HCT116 (cell line): ENCODE results near the gene FAP. TPM values are rescaled to one million over a fixed set of nuclear protein-coding genes. Genes with fewer than 3 reads are reported as not detected.

Experiments
- total RNA-seq: library from RNA; stranded (reverse); gene quantifications from one replicate; pipeline ENCODE4 v1.2.1, GENCODE V29; 2021; ENCODE audit not compliant: unreplicated experiment

FAP gene
- total RNA-seq, 1 experiment from 2014 or later: not detected

Other genes with a start within 250 kb of the FAP start
- 3.6 TPM for gene DPP4, start 169.2 kb downstream of the FAP start, total RNA-seq
- gene GCG, start 91.2 kb downstream of the FAP start, total RNA-seq: not detected
- gene IFIH1, start 75.2 kb upstream of the FAP start, total RNA-seq: 7.0 TPM
- 18.8 TPM for gene GCA, start 100.7 kb upstream of the FAP start, total RNA-seq